ENCODE measurements around the gene SWI5.

SWI5 gene

DNA sequence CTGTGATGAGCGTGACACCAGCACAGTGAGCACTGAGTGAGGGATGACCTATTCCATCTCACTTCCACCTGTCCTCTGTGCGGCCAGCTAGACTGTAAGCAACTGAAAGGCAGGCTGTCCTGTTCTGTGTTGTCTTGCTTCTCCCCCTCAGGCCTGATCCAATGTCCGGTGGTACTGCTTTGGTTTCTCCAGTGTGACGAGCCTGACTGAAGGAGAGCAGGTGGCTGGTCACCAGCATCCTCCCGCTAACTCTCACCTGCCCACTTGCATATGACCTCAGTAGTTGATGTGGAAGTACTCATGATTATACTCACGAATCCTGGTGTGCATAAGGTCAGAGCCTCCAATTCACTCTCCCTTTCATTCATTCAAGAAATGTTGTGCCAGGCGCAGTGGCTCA is 61.9 kb downstream of the SWI5 start:
- Histone ChIP-seq H3K9ac (ENCODE audit: low read length) (no peak overlapping the region), H3K4me2 (ENCODE audit: low read length) (no peak overlapping the region), H3K27me3 (ENCODE audit: insufficient read depth, low read length) (no peaks in the 10 kb centered on the region), H3K9me2 (ENCODE audit: low read depth, low read length) (no peaks in the 10 kb centered on the region), H3K4me3 (ENCODE audit: low read depth, low read length, poor library complexity, severe bottlenecking) (no peak overlapping the region), H3K27ac (ENCODE audit: low read depth, low read length, poor library complexity, severe bottlenecking) (no peak overlapping the region), H3K9me3 (ENCODE audit: low read length) (no peaks in the 10 kb centered on the region), H3K79me2 (ENCODE audit: insufficient read depth, low read length) (no peaks in the 10 kb centered on the region), H3K36me3 (ENCODE audit: insufficient read depth, low read length) (no peaks in the 10 kb centered on the region; the same call in 1 of the 2 replicates), H3F3A (ENCODE audit: insufficient read depth, low read length) (no peaks in the 10 kb centered on the region), H2AFZ (ENCODE audit: low read length) (no peak overlapping the region), H3K4me1 (ENCODE audit: insufficient read depth, low read length, severe bottlenecking) (peaks cover 18% of the 10 kb centered on the region), H4K20me1 (ENCODE audit: insufficient read depth, low read length) (no peaks in the 10 kb centered on the region)
- TF ChIP-seq, protein P1, sequence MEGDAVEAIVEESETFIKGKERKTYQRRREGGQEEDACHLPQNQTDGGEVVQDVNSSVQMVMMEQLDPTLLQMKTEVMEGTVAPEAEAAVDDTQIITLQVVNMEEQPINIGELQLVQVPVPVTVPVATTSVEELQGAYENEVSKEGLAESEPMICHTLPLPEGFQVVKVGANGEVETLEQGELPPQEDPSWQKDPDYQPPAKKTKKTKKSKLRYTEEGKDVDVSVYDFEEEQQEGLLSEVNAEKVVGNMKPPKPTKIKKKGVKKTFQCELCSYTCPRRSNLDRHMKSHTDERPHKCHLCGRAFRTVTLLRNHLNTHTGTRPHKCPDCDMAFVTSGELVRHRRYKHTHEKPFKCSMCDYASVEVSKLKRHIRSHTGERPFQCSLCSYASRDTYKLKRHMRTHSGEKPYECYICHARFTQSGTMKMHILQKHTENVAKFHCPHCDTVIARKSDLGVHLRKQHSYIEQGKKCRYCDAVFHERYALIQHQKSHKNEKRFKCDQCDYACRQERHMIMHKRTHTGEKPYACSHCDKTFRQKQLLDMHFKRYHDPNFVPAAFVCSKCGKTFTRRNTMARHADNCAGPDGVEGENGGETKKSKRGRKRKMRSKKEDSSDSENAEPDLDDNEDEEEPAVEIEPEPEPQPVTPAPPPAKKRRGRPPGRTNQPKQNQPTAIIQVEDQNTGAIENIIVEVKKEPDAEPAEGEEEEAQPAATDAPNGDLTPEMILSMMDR (IDR thresholded peaks at IDR 0.05; ENCODE audit: low read length), result no peak
- no peak for TF ChIP-seq EZH2 (IDR thresholded peaks at IDR 0.05; ENCODE audit: borderline replicate concordance, low read length)
